Endothelial cell of umbilical vein (primary cell): Measurements from ENCODE around the gene AGXT. TPM values are rescaled to one million over a fixed set of nuclear protein-coding genes. Genes with fewer than 3 reads are reported as not detected.

Experiments
- BruUV-seq: library from RNA; stranded (reverse); fragments of 400-500 nt; replicated peaks from 2 replicates; lab custom pipeline; 2021; lab: Mats Ljungman, UMichigan
- CTCF ChIA-PET: fragments of 300-600, 350-600 bp; sonication (Branson Sonifier 250); formaldehyde crosslinking; loops from one replicate; lab custom pipeline; 2021; ENCODE audit warnings: antibody characterized with exemption, inconsistent platforms; lab: Charles Lee
- POLR2A ChIA-PET: fragments of 300-600, 350-600 bp; sonication (Branson Sonifier 250); formaldehyde crosslinking; loops from one replicate; lab custom pipeline; 2021; ENCODE audit warnings: antibody characterized with exemption, inconsistent platforms; lab: Charles Lee
- DNase-seq: peaks from one replicate; pipeline ENCODE4 v3.0.0-alpha.2; 2011; ENCODE audit warnings: low read depth, low spot score
- FAIRE-seq: peaks from 2 replicates; lab custom pipeline; 2011; peaks lifted over from hg19 to GRCh38; lab: Jason Lieb, UNC
- H2AFZ ChIP-seq: 2 replicates; pipeline ENCODE4 v1.6.0; 2012; ENCODE audit warnings: low read depth, low read length, control low read depth, inconsistent platforms
- H3K27ac ChIP-seq: 2 replicates; pipeline ENCODE4 v1.5.1; 2011; ENCODE audit warnings: low read depth, mild to moderate bottlenecking, control low read depth, low read length, moderate library complexity; ENCODE audit not compliant: insufficient read depth
- H3K27me3 ChIP-seq, 2 experiments: 2 replicates each; pipeline versions ENCODE4 v1.6.0 to v1.6.1; 2011; ENCODE audit warnings: low read length in 2 of 2, mixed read lengths in 1 of 2; ENCODE audit not compliant: control insufficient read depth in 2 of 2, insufficient read depth in 2 of 2
- H3K36me3 ChIP-seq, 2 experiments: 2 replicates in 1 of 2; 3 replicates in 1 of 2; pipeline ENCODE4 v1.5.1; 2011; ENCODE audit warnings: low read length in 2 of 2, mild to moderate bottlenecking in 1 of 2, moderate library complexity in 1 of 2; ENCODE audit not compliant: control insufficient read depth in 2 of 2, insufficient read depth in 2 of 2; ENCODE audit errors: extremely low read depth in 1 of 2
- H3K4me1 ChIP-seq: 3 replicates; pipeline ENCODE4 v1.5.1; 2011; ENCODE audit warnings: mild to moderate bottlenecking, low read length; ENCODE audit not compliant: control insufficient read depth, insufficient read depth; ENCODE audit errors: extremely low read depth
- H3K4me2 ChIP-seq: 2 replicates; pipeline ENCODE4 v1.6.1; 2011; ENCODE audit warnings: low read length, control low read depth, mixed read lengths; ENCODE audit not compliant: insufficient read depth
- H3K4me3 ChIP-seq, 3 experiments: fragments of 200-600 bp in 1 of 3; sonication (generic), shearing (Covaris generic) in 1 of 3; replicated peaks in 1 of 3; 2 replicates each; pipeline ENCODE4 v1.5.1; 2011 to 2016; ENCODE audit warnings: control low read depth in 3 of 3, low read length in 3 of 3, mild to moderate bottlenecking in 2 of 3, inconsistent platforms in 1 of 3, low read depth in 1 of 3, moderate library complexity in 1 of 3; ENCODE audit not compliant: insufficient read depth in 1 of 3
- H3K79me2 ChIP-seq: 2 replicates; pipeline ENCODE4 v1.6.0; 2012; ENCODE audit warnings: low read length, inconsistent platforms; ENCODE audit not compliant: control insufficient read depth, insufficient read depth
- H3K9ac ChIP-seq: replicated peaks from 2 replicates; pipeline ENCODE3; 2011; ENCODE audit warnings: low read length, control low read depth; ENCODE audit not compliant: insufficient read depth; ENCODE audit errors: extremely low read depth
- H3K9me1 ChIP-seq: replicated peaks from 3 replicates; pipeline ENCODE4 v1.6.0; 2011; ENCODE audit warnings: mild to moderate bottlenecking, low read length; ENCODE audit not compliant: control insufficient read depth, insufficient read depth; ENCODE audit errors: extremely low read depth
- H3K9me3 ChIP-seq: replicated peaks from 2 replicates; pipeline ENCODE4 v1.5.1; 2012; ENCODE audit warnings: low read length, inconsistent platforms; ENCODE audit not compliant: control insufficient read depth, insufficient read depth
- H4K20me1 ChIP-seq: replicated peaks from 2 replicates; pipeline ENCODE3; 2011; ENCODE audit warnings: mild to moderate bottlenecking, low read length; ENCODE audit not compliant: control insufficient read depth, insufficient read depth; ENCODE audit errors: extremely low read depth
- CTCF ChIP-seq, 2 donors: IDR thresholded peaks; 1 replicate in 1 of 2; 2 replicates in 1 of 2; pipeline ENCODE4 v1.5.1; 2011; ENCODE audit warnings: low read length in 2 of 2, mild to moderate bottlenecking in 2 of 2, moderate library complexity in 2 of 2, control low read depth in 1 of 2, inconsistent platforms in 1 of 2, low read depth in 1 of 2; ENCODE audit not compliant: insufficient read depth in 1 of 2; ENCODE audit errors: extremely low read depth in 1 of 2
- EZH2 ChIP-seq: IDR thresholded peaks from 2 replicates; pipeline ENCODE4 v1.6.1; 2012; ENCODE audit warnings: borderline replicate concordance, low read depth, mild to moderate bottlenecking, moderate library complexity, low read length, inconsistent platforms; ENCODE audit not compliant: severe bottlenecking
- GATA2 ChIP-seq: IDR thresholded peaks from 2 replicates; pipeline ENCODE4 v1.7.0; 2011; ENCODE audit warnings: low read depth, mild to moderate bottlenecking, moderate library complexity, mixed read lengths, low read length; ENCODE audit not compliant: insufficient read length, insufficient read depth
- JUN ChIP-seq: IDR thresholded peaks from 2 replicates; pipeline ENCODE4 v1.6.1; 2011; ENCODE audit warnings: borderline replicate concordance, low read depth; ENCODE audit not compliant: insufficient read length, insufficient read depth
- MAX ChIP-seq: IDR thresholded peaks from 2 replicates; pipeline ENCODE4 v1.6.1; 2011; ENCODE audit not compliant: insufficient read depth, insufficient read length
- dilution Hi-C: fragments of 300-500 bp; cut with MboI; formaldehyde crosslinking; loops from one replicate; pipeline ENCODE4 v1.15.0; 2019; ENCODE audit warnings: low sequenced_read_pairs; ENCODE audit not compliant: extremely low pct_ligation_motif_present
- intact Hi-C: fragments of 100-400 bp; cut with micrococcal nuclease; formaldehyde crosslinking; loops from one replicate; pipeline ENCODE4 v1.10.0; 2022
- polyA plus RNA-seq, 4 experiments: library from polyadenylated mRNA; depleted of rRNA in 3 of 4; stranded (reverse) in 3 of 4; unstranded in 1 of 4; fragments of >200 nt; gene quantifications; 2 replicates each; pipeline versions ENCODE4 v1.2.1 to v1.2.3, GENCODE V29; 2011 to 2012; ENCODE audit warnings: missing spikeins in 1 of 4
- total RNA-seq: library from RNA; stranded (reverse); gene quantifications from 2 replicates; pipeline ENCODE4 v1.2.3, GENCODE V29; 2021

AGXT gene
- total and polyA plus RNA-seq, 2 donors (not counting 3 experiments of a cell fraction or from before 2014, with no cell fraction given) = not detected

DNA sequence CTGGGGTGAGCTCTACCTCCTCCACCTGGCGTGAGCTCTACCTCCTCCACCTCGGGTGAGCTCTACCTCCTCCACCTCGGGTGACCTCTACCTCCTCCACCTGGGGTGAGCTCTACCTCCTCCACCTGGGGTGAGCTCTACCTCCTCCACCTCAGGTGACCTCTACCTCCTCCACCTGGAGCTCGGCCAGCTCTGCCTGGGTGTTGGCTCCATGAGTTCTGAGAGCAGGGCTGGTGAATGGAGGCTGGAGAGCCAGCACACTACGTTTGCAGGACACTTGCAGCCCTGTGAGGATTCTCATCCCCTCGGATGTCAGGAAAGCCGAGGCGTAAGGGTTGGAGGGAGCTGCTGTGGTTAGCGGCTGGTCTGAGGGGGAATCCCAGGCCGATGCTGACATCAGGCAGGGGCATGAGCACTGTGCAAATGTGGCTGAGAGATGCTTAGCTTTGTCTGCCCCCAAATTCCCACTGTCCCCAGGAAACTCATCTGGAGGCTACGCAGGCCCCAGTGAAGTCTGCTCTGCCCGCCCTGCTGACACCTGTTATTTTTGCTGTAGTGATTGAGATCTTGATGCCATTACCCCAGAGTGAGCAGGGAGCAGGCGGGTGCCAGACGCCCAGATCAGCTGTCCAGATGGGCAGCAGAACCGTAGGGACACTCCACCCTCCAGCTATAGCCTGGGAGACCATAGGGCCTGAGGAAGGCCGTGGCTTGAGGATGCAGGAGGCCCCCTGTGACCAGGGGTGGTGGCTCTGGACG is 40.8 kb downstream of the AGXT start:
- CTCF ChIA-PET = no interaction called here
- Histone ChIP-seq H3K27ac (no peak overlapping the region), H2AFZ (no peak overlapping the region), H3K27me3 (no peaks in the 10 kb centered on the region), H3K4me3 (no peak overlapping the region), H3K9me3 (no peaks in the 10 kb centered on the region), H3K79me2 (no peaks in the 10 kb centered on the region), H3K4me2 (no peak overlapping the region), H3K4me1 (peaks cover 15% of the 10 kb centered on the region), H4K20me1 (no peaks in the 10 kb centered on the region), H3K36me3 (no peaks in the 10 kb centered on the region), H3K9ac (no peak overlapping the region), H3K9me1 (no peaks in the 10 kb centered on the region)
- no peak for DNase-seq
- dilution Hi-C loops = no loop called here
- no TSS peak for BruUV-seq
- intact Hi-C loops = no loop called here
- TF ChIP-seq GATA2 (no peak), CTCF (IDR thresholded peaks at IDR 0.05; ENCODE audit: extremely low read depth in 1 of 2, insufficient read depth in 1 of 2, low read depth in 1 of 2, low read length in 2 of 2) (no peak)
- POLR2A ChIA-PET = no interaction called here
- no peak for FAIRE-seq

DNA sequence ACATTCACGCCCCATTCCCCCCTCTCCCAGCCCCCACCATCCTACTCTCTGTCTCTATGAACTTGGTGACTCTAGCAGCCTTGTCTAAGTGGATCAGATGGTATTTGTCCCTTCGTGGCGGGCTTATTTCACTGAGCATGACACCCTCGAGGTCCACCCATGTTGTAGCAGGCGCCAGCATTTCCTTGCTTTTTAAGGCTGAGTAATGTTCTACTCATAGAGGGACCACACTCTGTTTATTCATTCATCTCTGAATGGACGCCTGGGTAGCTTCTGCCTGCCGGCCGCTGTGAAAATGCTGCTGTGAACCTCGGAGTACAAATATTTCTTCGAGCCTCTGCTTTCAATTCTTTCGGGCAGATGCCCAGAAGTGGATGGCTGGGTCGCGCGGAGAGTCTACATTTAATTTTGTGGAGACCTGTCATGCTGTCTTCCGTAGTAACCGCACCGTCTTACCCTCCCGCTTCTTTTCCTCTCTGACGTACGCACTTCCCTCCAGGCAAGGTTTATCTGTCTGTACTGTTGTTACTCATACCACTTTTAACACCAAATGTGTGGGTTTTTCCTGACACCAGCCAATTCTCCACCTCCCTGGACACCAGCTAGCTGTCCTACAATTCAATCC is 43.1 kb downstream of the AGXT start:
- no peaks in the 10 kb centered on the region for H3K9me1 ChIP-seq
- DNase-seq (no peak), FAIRE-seq (no peak)
- no peak overlapping the region for H3K4me3 ChIP-seq
- H3K36me3 ChIP-seq = no peaks in the 10 kb centered on the region
- H3K4me2 ChIP-seq = no peak overlapping the region
- no peak overlapping the region for H3K27ac ChIP-seq
- no peak overlapping the region for H2AFZ ChIP-seq
- no peak overlapping the region for H3K9ac ChIP-seq
- no peaks in the 10 kb centered on the region for H3K9me3 ChIP-seq
- no peaks in the 10 kb centered on the region for H3K79me2 ChIP-seq
- no peaks in the 10 kb centered on the region for H4K20me1 ChIP-seq
- no TSS peak for BruUV-seq
- H3K27me3 ChIP-seq = no peaks in the 10 kb centered on the region
- ChIA-PET CTCF (interaction anchor here (1.0 to 3.4 kb wide), 3 partner anchors 9 to 166 kb away, joined by 3 to 40 read pairs (median 18); partner anchors contain the start of gene MAB21L4), POLR2A (no interaction called here)
- intact Hi-C loops (loop anchor here (2.0 to 10.0 kb wide), 3 partner anchors 163 to 309 kb away; no protein-coding TSS in a partner anchor), dilution Hi-C loops (no loop called here)
- peaks cover 15% of the 10 kb centered on the region for H3K4me1 ChIP-seq
- no peak for TF ChIP-seq MAX
- no peak for TF ChIP-seq GATA2
- TF ChIP-seq EZH2 = no peak
- TF ChIP-seq JUN = no peak
